Measurements from ENCODE around the gene ADGRV1.
A peak's percentile ranks its signal among the peaks of the same experiment; 100 is the strongest.

Gene ADGRV1

GRCh38 chr5:90865180-90865579 lies 306.6 kb downstream of the ADGRV1 start:
- Mint-ChIP-seq H3K27ac (no peak overlapping the region), H3K9me3 (no peaks in the 10 kb centered on the region), H3K36me3 (ENCODE audit: low read depth) (no peaks in the 10 kb centered on the region), H3K4me1 (peaks cover 8% of the 10 kb centered on the region), H3K27me3 (ENCODE audit: low read depth) (no peaks in the 10 kb centered on the region), H3K4me3 (no peak overlapping the region)
- TF ChIP-seq CTCF (IDR thresholded peaks at IDR 0.05; ENCODE audit: unreplicated experiment in 3 of 3) = no peak

GRCh38 chr5:90866333-90866732 lies 307.7 kb downstream of the ADGRV1 start:
- Mint-ChIP-seq H3K9me3 (no peaks in the 10 kb centered on the region), H3K4me3 (no peak overlapping the region), H3K4me1 (peaks cover 8% of the 10 kb centered on the region), H3K27me3 (ENCODE audit: low read depth) (no peaks in the 10 kb centered on the region), H3K27ac (peak overlapping the region in 1 of 3 experiments; percentile 16), H3K36me3 (ENCODE audit: low read depth) (no peaks in the 10 kb centered on the region)
- peak; percentile 35 to 56 (median 40) for TF ChIP-seq CTCF (IDR thresholded peaks at IDR 0.05; ENCODE audit: unreplicated experiment in 3 of 3)

GRCh38 chr5:90866915-90867731 lies 308.5 kb downstream of the ADGRV1 start:
- peaks cover 8% of the 10 kb centered on the region for H3K4me1 Mint-ChIP-seq
- peak overlapping the region in 1 of 3 experiments; percentile 7 for H3K27ac Mint-ChIP-seq
- H3K27me3 Mint-ChIP-seq (ENCODE audit: low read depth) = no peaks in the 10 kb centered on the region

GRCh38 chr5:90868799-90869198 lies 310.2 kb downstream of the ADGRV1 start:
- peaks cover 8% of the 10 kb centered on the region for H3K4me1 Mint-ChIP-seq
- no peaks in the 10 kb centered on the region for H3K27me3 Mint-ChIP-seq (ENCODE audit: low read depth)
- H3K27ac Mint-ChIP-seq = no peak overlapping the region
- H3K4me3 Mint-ChIP-seq = no peak overlapping the region
- no peaks in the 10 kb centered on the region for H3K36me3 Mint-ChIP-seq (ENCODE audit: low read depth)
- H3K9me3 Mint-ChIP-seq = no peaks in the 10 kb centered on the region
- no peak for TF ChIP-seq CTCF (IDR thresholded peaks at IDR 0.05; ENCODE audit: unreplicated experiment in 3 of 3)

More at GRCh38 chr5:90866915-90867731, 308.5 kb downstream of the ADGRV1 start:
- no peaks in the 10 kb centered on the region for H3K36me3 Mint-ChIP-seq (ENCODE audit: low read depth)
- H3K9me3 Mint-ChIP-seq = no peaks in the 10 kb centered on the region
- no peak overlapping the region for H3K4me3 Mint-ChIP-seq
- TF ChIP-seq CTCF (IDR thresholded peaks at IDR 0.05; ENCODE audit: unreplicated experiment in 3 of 3) = no peak

- Mint-ChIP-seq H3K36me3 (ENCODE audit: low read depth) (no peaks in the 10 kb centered on the region), H3K9me3 (no peaks in the 10 kb centered on the region), H3K27ac (no peak overlapping the region), H3K27me3 (ENCODE audit: low read depth) (no peaks in the 10 kb centered on the region), H3K4me3 (no peak overlapping the region), H3K4me1 (peaks cover under 1% of the 10 kb centered on the region)
- no peak for TF ChIP-seq CTCF (IDR thresholded peaks at IDR 0.05; ENCODE audit: unreplicated experiment in 3 of 3)
Measured at GRCh38 chr5:90871391-90871991, 312.9 kb downstream of the ADGRV1 start.
